ENCODE results near the gene FAT3.

The FAT3 gene

GRCh38 chr11:92253945-92254344 is 29.3 kb downstream of the FAT3 start:
- no peaks in the 10 kb centered on the region for H3K27me3 Mint-ChIP-seq
- H3K27ac Mint-ChIP-seq = no peak overlapping the region
- no peak overlapping the region for H3K4me3 Mint-ChIP-seq
- peaks cover 3% of the 10 kb centered on the region for H3K9me3 Mint-ChIP-seq
- ATAC-seq (no peak), DNase-seq (no peak)
- no peaks in the 10 kb centered on the region for H3K4me1 Mint-ChIP-seq
- no peaks in the 10 kb centered on the region for H3K36me3 Mint-ChIP-seq (ENCODE audit: low read depth)

GRCh38 chr11:92257536-92257935 is 32.9 kb downstream of the FAT3 start:
- no peaks in the 10 kb centered on the region for H3K4me1 Mint-ChIP-seq
- ATAC-seq = no peak
- H3K4me3 Mint-ChIP-seq = no peak overlapping the region
- DNase-seq = no peak
- H3K36me3 Mint-ChIP-seq (ENCODE audit: low read depth) = no peaks in the 10 kb centered on the region
- H3K27me3 Mint-ChIP-seq = no peaks in the 10 kb centered on the region
- no peak overlapping the region for H3K27ac Mint-ChIP-seq
- peaks cover 3% of the 10 kb centered on the region for H3K9me3 Mint-ChIP-seq

- Mint-ChIP-seq H3K4me1 (no peaks in the 10 kb centered on the region), H3K4me3 (no peak overlapping the region), H3K9me3 (peaks cover 3% of the 10 kb centered on the region), H3K27ac (no peak overlapping the region), H3K27me3 (no peaks in the 10 kb centered on the region), H3K36me3 (ENCODE audit: low read depth) (no peaks in the 10 kb centered on the region)
- DNase-seq (no peak), ATAC-seq (no peak)
These were observed 35.2 kb downstream of the FAT3 start for GRCh38 chr11:92259861-92260260.

GRCh38 chr11:92264350-92264749 is 39.7 kb downstream of the FAT3 start:
- ATAC-seq = no peak
- H3K27me3 Mint-ChIP-seq = no peaks in the 10 kb centered on the region
- no peaks in the 10 kb centered on the region for H3K9me3 Mint-ChIP-seq
- no peaks in the 10 kb centered on the region for H3K36me3 Mint-ChIP-seq (ENCODE audit: low read depth)
- no peaks in the 10 kb centered on the region for H3K4me1 Mint-ChIP-seq
- no peak for DNase-seq
- no peak overlapping the region for H3K27ac Mint-ChIP-seq
- H3K4me3 Mint-ChIP-seq = no peak overlapping the region

- no peak overlapping the region for H3K4me3 Mint-ChIP-seq
- H3K9me3 Mint-ChIP-seq = no peaks in the 10 kb centered on the region
- DNase-seq (no peak), ATAC-seq (no peak)
- no peaks in the 10 kb centered on the region for H3K27me3 Mint-ChIP-seq
- H3K36me3 Mint-ChIP-seq (ENCODE audit: low read depth) = no peaks in the 10 kb centered on the region
- H3K4me1 Mint-ChIP-seq = no peaks in the 10 kb centered on the region
- no peak overlapping the region for H3K27ac Mint-ChIP-seq
These were observed 42.2 kb downstream of the FAT3 start for GRCh38 chr11:92266806-92267205.

- Mint-ChIP-seq H3K36me3 (ENCODE audit: low read depth) (no peaks in the 10 kb centered on the region), H3K4me3 (no peak overlapping the region), H3K9me3 (no peaks in the 10 kb centered on the region), H3K27ac (no peak overlapping the region), H3K27me3 (no peaks in the 10 kb centered on the region), H3K4me1 (no peaks in the 10 kb centered on the region)
- ATAC-seq (no peak), DNase-seq (no peak)
These were observed 42.7 kb downstream of the FAT3 start for GRCh38 chr11:92267278-92267677.

- no peak overlapping the region for H3K27ac Mint-ChIP-seq
- H3K36me3 Mint-ChIP-seq (ENCODE audit: low read depth) = no peaks in the 10 kb centered on the region
- no peak overlapping the region for H3K4me3 Mint-ChIP-seq
- ATAC-seq (no peak), DNase-seq (no peak)
- H3K9me3 Mint-ChIP-seq = no peaks in the 10 kb centered on the region
- no peaks in the 10 kb centered on the region for H3K27me3 Mint-ChIP-seq
- no peaks in the 10 kb centered on the region for H3K4me1 Mint-ChIP-seq
These were observed 43.4 kb downstream of the FAT3 start for GRCh38 chr11:92267968-92268367.

- no peak for ATAC-seq
- H3K27ac Mint-ChIP-seq = no peak overlapping the region
- DNase-seq = no peak
- no peaks in the 10 kb centered on the region for H3K9me3 Mint-ChIP-seq
- no peak overlapping the region for H3K4me3 Mint-ChIP-seq
- H3K36me3 Mint-ChIP-seq (ENCODE audit: low read depth) = no peaks in the 10 kb centered on the region
- H3K4me1 Mint-ChIP-seq = no peaks in the 10 kb centered on the region
- H3K27me3 Mint-ChIP-seq = no peaks in the 10 kb centered on the region
These were observed 43.9 kb downstream of the FAT3 start for GRCh38 chr11:92268546-92268945.

GRCh38 chr11:92269021-92269420 is 44.4 kb downstream of the FAT3 start:
- no peaks in the 10 kb centered on the region for H3K27me3 Mint-ChIP-seq
- ATAC-seq = no peak
- H3K4me3 Mint-ChIP-seq = no peak overlapping the region
- H3K27ac Mint-ChIP-seq = no peak overlapping the region
- H3K4me1 Mint-ChIP-seq = no peaks in the 10 kb centered on the region
- no peak for DNase-seq
- H3K9me3 Mint-ChIP-seq = no peaks in the 10 kb centered on the region
- no peaks in the 10 kb centered on the region for H3K36me3 Mint-ChIP-seq (ENCODE audit: low read depth)

GRCh38 chr11:92269841-92270240 is 45.2 kb downstream of the FAT3 start:
- H3K36me3 Mint-ChIP-seq (ENCODE audit: low read depth) = no peaks in the 10 kb centered on the region
- ATAC-seq (no peak), DNase-seq (no peak)
- no peak overlapping the region for H3K27ac Mint-ChIP-seq
- no peaks in the 10 kb centered on the region for H3K9me3 Mint-ChIP-seq
- H3K4me1 Mint-ChIP-seq = no peaks in the 10 kb centered on the region
- H3K27me3 Mint-ChIP-seq = no peaks in the 10 kb centered on the region
- H3K4me3 Mint-ChIP-seq = no peak overlapping the region

GRCh38 chr11:92272651-92273050 is 48.0 kb downstream of the FAT3 start:
- Mint-ChIP-seq H3K27ac (no peak overlapping the region), H3K27me3 (no peaks in the 10 kb centered on the region), H3K4me1 (no peaks in the 10 kb centered on the region), H3K4me3 (no peak overlapping the region), H3K36me3 (ENCODE audit: low read depth) (no peaks in the 10 kb centered on the region), H3K9me3 (peaks cover 4% of the 10 kb centered on the region)
- no peak for DNase-seq
- ATAC-seq = no peak
